Measurements from ENCODE around the gene CPNE5.

DNA sequence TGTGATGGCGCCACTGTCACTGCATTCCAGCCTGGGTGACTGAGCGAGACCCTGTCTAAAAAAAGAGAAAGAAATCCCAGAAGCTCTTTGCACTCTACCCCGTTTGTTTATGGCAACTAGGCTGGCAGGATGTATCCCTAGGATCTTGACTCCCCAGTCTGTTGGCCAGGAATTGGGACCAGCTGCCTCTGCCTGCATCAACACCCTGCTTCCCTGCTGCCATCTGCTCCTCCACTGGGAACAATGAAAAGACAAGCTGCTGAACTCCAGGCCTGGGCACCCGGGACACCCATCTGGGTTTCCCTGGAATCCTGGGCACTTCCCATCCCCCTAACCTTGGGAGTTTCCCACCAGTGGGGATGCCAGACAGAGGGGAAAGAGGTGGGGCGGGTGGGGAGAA lies 64.9 kb downstream of the CPNE5 start:
- TF ChIP-seq EZH2 (IDR thresholded peaks at IDR 0.05; ENCODE audit: borderline replicate concordance): no peak
- TF ChIP-seq, protein P1, sequence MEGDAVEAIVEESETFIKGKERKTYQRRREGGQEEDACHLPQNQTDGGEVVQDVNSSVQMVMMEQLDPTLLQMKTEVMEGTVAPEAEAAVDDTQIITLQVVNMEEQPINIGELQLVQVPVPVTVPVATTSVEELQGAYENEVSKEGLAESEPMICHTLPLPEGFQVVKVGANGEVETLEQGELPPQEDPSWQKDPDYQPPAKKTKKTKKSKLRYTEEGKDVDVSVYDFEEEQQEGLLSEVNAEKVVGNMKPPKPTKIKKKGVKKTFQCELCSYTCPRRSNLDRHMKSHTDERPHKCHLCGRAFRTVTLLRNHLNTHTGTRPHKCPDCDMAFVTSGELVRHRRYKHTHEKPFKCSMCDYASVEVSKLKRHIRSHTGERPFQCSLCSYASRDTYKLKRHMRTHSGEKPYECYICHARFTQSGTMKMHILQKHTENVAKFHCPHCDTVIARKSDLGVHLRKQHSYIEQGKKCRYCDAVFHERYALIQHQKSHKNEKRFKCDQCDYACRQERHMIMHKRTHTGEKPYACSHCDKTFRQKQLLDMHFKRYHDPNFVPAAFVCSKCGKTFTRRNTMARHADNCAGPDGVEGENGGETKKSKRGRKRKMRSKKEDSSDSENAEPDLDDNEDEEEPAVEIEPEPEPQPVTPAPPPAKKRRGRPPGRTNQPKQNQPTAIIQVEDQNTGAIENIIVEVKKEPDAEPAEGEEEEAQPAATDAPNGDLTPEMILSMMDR (IDR thresholded peaks at IDR 0.05; ENCODE audit: poor library complexity): no peak
